Thymus (tissue), 11 donors: Measurements from ENCODE around the gene ZBTB48. TPM values are rescaled to one million over a fixed set of nuclear protein-coding genes. Genes with fewer than 3 reads are reported as not detected.

ENCODE experiments used
- DNase-seq, 9 donors: peaks; one replicate each; pipeline ENCODE4 v3.0.0-alpha.2; 2013; ENCODE audit warnings: low spot score in 9 of 9, low read depth in 6 of 9, missing footprints in 1 of 9
- H3K27ac ChIP-seq, 2 donors: one replicate each; pipeline ENCODE4 v1.5.1; 2013; ENCODE audit warnings: control low read depth in 1 of 2, low read depth in 1 of 2, low read length in 1 of 2, mild to moderate bottlenecking in 1 of 2, moderate library complexity in 1 of 2
- H3K27me3 ChIP-seq, 2 donors: one replicate each; pipeline ENCODE4 v1.5.1; 2013; ENCODE audit warnings: low read length in 1 of 2; ENCODE audit not compliant: control insufficient read depth in 2 of 2, insufficient read depth in 1 of 2
- H3K36me3 ChIP-seq, 2 donors: one replicate each; pipeline ENCODE4 v1.5.1; 2013; ENCODE audit warnings: low read length in 1 of 2, mild to moderate bottlenecking in 1 of 2, moderate library complexity in 1 of 2; ENCODE audit not compliant: control insufficient read depth in 2 of 2, insufficient read depth in 2 of 2
- H3K4me1 ChIP-seq, 2 donors: one replicate each; pipeline ENCODE4 v1.5.1; 2013; ENCODE audit warnings: low read length in 2 of 2; ENCODE audit not compliant: control insufficient read depth in 2 of 2, insufficient read depth in 2 of 2
- H3K4me3 ChIP-seq, 2 donors: one replicate each; pipeline ENCODE4 v1.5.1; 2013; ENCODE audit warnings: low read length in 2 of 2, control low read depth in 1 of 2, mild to moderate bottlenecking in 1 of 2
- H3K9me3 ChIP-seq, 2 donors: one replicate each; pipeline ENCODE4 v1.5.1; 2013; ENCODE audit warnings: low read length in 1 of 2, mild to moderate bottlenecking in 1 of 2; ENCODE audit not compliant: control insufficient read depth in 2 of 2, insufficient read depth in 1 of 2
- WGBS: extraction: QIAGEN DNeasy Blood & Tissue Kit; methylation state at CpG from one replicate; pipeline ENCODE4 v1.1.7; 2013; 5-methylcytosine and 5-hydroxymethylcytosine counted together
- polyA plus RNA-seq: library from polyadenylated mRNA; stranded (reverse); fragments of 200-250 nt; gene quantifications from one replicate; pipeline ENCODE4 v1.2.3, GENCODE V29; 2013
- total RNA-seq: library from RNA; stranded (reverse); fragments of 120-200 nt; gene quantifications from one replicate; pipeline ENCODE4 v1.2.4, GENCODE V29; 2013
- donor health status: healthy.

Gene ZBTB48
- total and polyA plus RNA-seq, 2 donors = 30.7 to 124 TPM

DNA sequence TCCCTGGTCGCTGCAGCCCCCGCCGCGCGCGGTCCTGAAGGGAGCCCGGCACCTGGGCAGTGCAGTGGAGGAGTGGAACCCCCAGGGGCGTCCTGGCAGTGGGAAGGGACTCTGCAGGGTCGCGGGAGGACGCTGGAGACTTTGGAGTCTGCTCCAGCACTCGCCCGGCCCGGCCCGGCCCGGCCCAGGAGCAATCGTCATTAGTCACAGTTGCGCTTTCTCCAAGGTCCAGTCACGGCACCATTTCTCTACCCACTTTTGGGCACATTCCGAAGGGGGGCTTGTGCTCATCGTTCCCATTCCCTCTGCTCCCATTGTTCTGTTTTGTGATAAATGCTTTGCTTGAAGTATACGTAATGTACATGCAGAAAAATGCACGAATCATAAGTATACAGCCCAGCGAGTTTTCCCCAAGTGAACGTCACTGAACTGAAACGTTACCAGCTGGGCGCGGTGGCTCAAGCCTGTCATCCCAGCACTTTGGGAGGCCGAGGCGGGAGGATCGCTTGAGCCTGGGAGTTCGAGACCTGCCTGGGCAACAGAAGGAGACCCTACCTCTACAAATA lies 45.9 kb downstream of the ZBTB48 start:
- WGBS = 15% methylated on average over 31 of the region's 32 CpGs
- Histone ChIP-seq H3K9me3 (peaks cover 0 to 3% of the 10 kb centered on the region in 2 donors), H3K27ac (peak overlapping the region in 1 of 2 donors; percentile 62), H3K4me1 (peaks cover 10 to 13% of the 10 kb centered on the region in 2 donors), H3K4me3 (peak overlapping the region; percentile 69 to 87), H3K36me3 (peaks cover 30 to 60% of the 10 kb centered on the region in 2 donors), H3K27me3 (no peaks in the 10 kb centered on the region)
- DNase-seq = no peak

GRCh38 chr1:6627031-6627430 lies 47.2 kb downstream of the ZBTB48 start:
- 95% methylated on average over 9 of the region's 9 CpGs for WGBS

GRCh38 chr1:6627841-6628545 lies 48.2 kb downstream of the ZBTB48 start:
- Histone ChIP-seq H3K4me3 (no peak overlapping the region), H3K4me1 (peaks cover 10 to 13% of the 10 kb centered on the region in 2 donors), H3K9me3 (no peaks in the 10 kb centered on the region), H3K36me3 (peaks cover 22 to 55% of the 10 kb centered on the region in 2 donors), H3K27ac (no peak overlapping the region), H3K27me3 (no peaks in the 10 kb centered on the region)
- DNase-seq = no peak
- 93% methylated on average over 21 of the region's 21 CpGs for WGBS

More at GRCh38 chr1:6627031-6627430, 47.2 kb downstream of the ZBTB48 start:
- Histone ChIP-seq H3K4me3 (no peak overlapping the region), H3K27me3 (no peaks in the 10 kb centered on the region), H3K4me1 (peaks cover 10 to 13% of the 10 kb centered on the region in 2 donors), H3K9me3 (no peaks in the 10 kb centered on the region), H3K27ac (no peak overlapping the region), H3K36me3 (peaks cover 22 to 55% of the 10 kb centered on the region in 2 donors)
- DNase-seq = no peak

- Histone ChIP-seq H3K4me3 (no peak overlapping the region), H3K36me3 (peaks cover 28 to 62% of the 10 kb centered on the region in 2 donors), H3K9me3 (no peaks in the 10 kb centered on the region), H3K27me3 (no peaks in the 10 kb centered on the region), H3K27ac (no peak overlapping the region), H3K4me1 (peaks cover 10 to 13% of the 10 kb centered on the region in 2 donors)
- 97% methylated on average over 12 of the region's 12 CpGs for WGBS
- DNase-seq = no peak
Observed at GRCh38 chr1:6628971-6629479, 49.2 kb downstream of the ZBTB48 start.

DNA sequence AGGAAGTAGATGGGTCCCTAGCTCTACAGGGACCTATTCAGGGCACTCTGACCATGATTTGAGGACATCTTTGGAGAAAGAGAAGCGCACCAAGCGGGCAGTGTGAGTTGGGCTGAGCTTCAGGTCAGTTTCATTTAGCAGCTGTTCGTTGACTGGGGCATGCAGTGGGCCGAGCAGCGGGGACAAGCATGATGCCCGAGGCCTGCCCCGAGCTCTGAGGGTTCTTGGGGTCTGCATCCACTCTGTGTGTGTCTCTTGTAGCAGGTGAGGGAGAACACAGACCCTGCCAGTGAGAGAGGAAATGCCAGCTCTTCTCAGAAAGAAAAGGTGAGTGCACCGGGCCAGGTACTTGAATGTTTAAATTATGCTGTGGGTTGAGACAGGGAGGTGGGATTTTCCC lies 50.2 kb downstream of the ZBTB48 start:
- no peak for DNase-seq
- Histone ChIP-seq H3K36me3 (peaks cover 37 to 72% of the 10 kb centered on the region in 2 donors), H3K27ac (no peak overlapping the region), H3K4me3 (no peak overlapping the region), H3K27me3 (no peaks in the 10 kb centered on the region), H3K4me1 (peaks cover 7 to 8% of the 10 kb centered on the region in 2 donors), H3K9me3 (no peaks in the 10 kb centered on the region)
- WGBS = 98% methylated on average over 8 of the region's 8 CpGs

DNA sequence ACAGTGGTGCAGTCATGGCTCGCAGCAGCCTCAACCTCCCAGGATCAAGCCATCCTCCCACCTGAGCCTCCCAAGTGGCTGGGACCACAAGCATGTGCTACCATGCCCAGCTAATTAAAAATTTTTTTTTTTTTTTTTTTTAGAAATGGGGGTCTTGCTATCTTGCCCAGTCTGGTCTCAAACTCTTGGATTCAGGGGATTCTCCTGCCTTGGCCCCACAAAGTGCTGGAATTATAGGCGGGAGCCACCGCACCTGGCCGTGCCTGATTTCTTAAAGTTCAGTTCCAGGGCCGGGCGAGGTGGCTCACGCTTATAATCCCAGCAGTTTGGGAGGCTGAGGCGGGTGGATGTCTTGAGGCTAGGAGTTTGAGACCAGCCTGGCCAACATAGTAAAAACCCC lies 51.3 kb downstream of the ZBTB48 start:
- DNase-seq = no peak
- Histone ChIP-seq H3K36me3 (peaks cover 46 to 81% of the 10 kb centered on the region in 2 donors), H3K9me3 (no peaks in the 10 kb centered on the region), H3K4me1 (peaks cover 2% of the 10 kb centered on the region in 2 donors), H3K27me3 (no peaks in the 10 kb centered on the region), H3K4me3 (no peak overlapping the region), H3K27ac (no peak overlapping the region)
- 99% methylated on average over 8 of the region's 8 CpGs for WGBS

GRCh38 chr1:6632588-6633514 lies 53.1 kb downstream of the ZBTB48 start:
- no peak for DNase-seq

GRCh38 chr1:6634371-6635052 lies 54.7 kb downstream of the ZBTB48 start:
- Histone ChIP-seq H3K4me1 (no peaks in the 10 kb centered on the region), H3K27ac (no peak overlapping the region), H3K4me3 (no peak overlapping the region), H3K9me3 (no peaks in the 10 kb centered on the region), H3K36me3 (peaks cover 61 to 90% of the 10 kb centered on the region in 2 donors), H3K27me3 (no peaks in the 10 kb centered on the region)
- DNase-seq = peak in 2 of 9 donors; percentile 20 to 21
- 86% methylated on average over 29 of the region's 29 CpGs for WGBS

More at GRCh38 chr1:6632588-6633514, 53.1 kb downstream of the ZBTB48 start:
- H3K27me3 ChIP-seq = no peaks in the 10 kb centered on the region
- peaks cover 63 to 91% of the 10 kb centered on the region in 2 donors for H3K36me3 ChIP-seq
- no peaks in the 10 kb centered on the region for H3K4me1 ChIP-seq
- H3K9me3 ChIP-seq = no peaks in the 10 kb centered on the region
- WGBS = 97% methylated on average over 30 of the region's 30 CpGs
- H3K4me3 ChIP-seq = no peak overlapping the region
- H3K27ac ChIP-seq = no peak overlapping the region
